GM18951 (cell line): ENCODE results near the gene ATP6V0C.
"Not testable (repeated sequence)": the region's sequence is repeated elsewhere in the genome, so short reads cannot be mapped to it uniquely, and the experiment has no call there.

Source experiments
- POLR2A ChIP-seq: IDR thresholded peaks from 4 replicates; pipeline ENCODE4 v1.6.1; 2011; ENCODE audit warnings: mild to moderate bottlenecking; ENCODE audit not compliant: insufficient read length, insufficient read depth; ENCODE audit errors: extremely low read depth
- in situ Hi-C: fragments of 300-500 bp; cut with MboI; formaldehyde crosslinking; loops from one replicate; pipeline ENCODE4 v1.12.0; 2022; ENCODE audit warnings: low sequenced_read_pairs, mixed read lengths, inconsistent platforms; ENCODE audit not compliant: unreplicated experiment

ATP6V0C gene

GRCh38 chr16:2526135-2526534 is 12.4 kb downstream of the ATP6V0C start:
- no peak for TF ChIP-seq POLR2A
- in situ Hi-C loops = no loop called here

- in situ Hi-C loops = no loop called here
- TF ChIP-seq POLR2A = no peak
Observed at GRCh38 chr16:2527071-2527783, 13.5 kb downstream of the ATP6V0C start.

DNA sequence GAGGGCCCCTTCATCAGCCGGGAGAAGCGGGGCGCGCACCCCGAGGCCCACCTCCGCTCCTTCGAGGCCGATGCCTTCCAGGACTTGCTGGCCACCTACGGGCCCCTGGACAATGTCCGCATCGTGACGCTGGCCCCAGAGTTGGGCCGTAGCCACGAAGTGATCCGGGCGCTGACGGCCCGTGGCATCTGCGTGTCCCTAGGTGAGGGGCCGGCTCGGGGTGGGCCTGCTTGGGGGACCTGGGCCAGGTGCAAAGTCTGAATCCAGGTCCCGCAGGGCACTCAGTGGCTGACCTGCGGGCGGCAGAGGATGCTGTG is 14.0 kb downstream of the ATP6V0C start:
- no peak for TF ChIP-seq POLR2A
- in situ Hi-C loops = no loop called here

DNA sequence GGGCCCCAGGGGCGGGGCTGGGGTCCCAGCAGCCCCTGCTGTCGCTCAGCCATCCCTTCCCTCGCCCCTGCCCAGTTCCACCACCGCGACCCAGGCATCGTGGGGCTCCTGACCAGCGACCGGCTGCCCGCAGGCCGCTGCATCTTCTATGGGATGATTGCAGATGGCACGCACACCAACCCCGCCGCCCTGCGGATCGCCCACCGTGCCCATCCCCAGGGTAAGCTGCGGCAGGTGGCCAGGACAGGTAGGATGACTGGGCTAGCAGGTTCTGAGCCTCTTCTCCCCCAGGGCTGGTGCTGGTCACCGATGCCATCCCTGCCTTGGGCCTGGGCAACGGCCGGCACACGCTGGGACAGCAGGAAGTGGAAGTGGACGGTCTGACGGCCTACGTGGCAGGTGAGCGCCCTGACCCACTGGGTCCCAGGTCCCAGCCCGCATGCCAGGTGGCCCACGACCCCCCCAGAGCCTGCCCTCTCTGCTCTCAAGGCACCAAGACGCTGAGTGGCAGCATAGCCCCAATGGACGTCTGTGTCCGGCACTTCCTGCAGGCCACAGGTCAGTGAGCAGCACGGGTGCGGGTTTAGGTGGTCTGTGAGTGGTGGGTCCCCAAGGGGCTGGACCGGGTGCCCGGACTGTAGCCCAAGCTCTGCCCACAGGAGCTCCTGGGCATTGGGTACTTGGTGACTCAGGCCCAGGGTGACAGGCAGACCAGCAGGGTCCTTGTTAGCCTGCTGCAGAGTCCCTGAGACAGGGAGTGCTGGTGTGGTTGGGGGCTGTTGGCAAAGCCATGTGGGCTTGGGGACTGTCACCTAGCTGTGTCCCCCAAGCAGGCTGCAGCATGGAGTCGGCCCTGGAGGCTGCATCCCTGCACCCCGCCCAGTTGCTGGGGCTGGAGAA is 14.7 kb downstream of the ATP6V0C start:
- in situ Hi-C loops = no loop called here
- TF ChIP-seq POLR2A = no peak

DNA sequence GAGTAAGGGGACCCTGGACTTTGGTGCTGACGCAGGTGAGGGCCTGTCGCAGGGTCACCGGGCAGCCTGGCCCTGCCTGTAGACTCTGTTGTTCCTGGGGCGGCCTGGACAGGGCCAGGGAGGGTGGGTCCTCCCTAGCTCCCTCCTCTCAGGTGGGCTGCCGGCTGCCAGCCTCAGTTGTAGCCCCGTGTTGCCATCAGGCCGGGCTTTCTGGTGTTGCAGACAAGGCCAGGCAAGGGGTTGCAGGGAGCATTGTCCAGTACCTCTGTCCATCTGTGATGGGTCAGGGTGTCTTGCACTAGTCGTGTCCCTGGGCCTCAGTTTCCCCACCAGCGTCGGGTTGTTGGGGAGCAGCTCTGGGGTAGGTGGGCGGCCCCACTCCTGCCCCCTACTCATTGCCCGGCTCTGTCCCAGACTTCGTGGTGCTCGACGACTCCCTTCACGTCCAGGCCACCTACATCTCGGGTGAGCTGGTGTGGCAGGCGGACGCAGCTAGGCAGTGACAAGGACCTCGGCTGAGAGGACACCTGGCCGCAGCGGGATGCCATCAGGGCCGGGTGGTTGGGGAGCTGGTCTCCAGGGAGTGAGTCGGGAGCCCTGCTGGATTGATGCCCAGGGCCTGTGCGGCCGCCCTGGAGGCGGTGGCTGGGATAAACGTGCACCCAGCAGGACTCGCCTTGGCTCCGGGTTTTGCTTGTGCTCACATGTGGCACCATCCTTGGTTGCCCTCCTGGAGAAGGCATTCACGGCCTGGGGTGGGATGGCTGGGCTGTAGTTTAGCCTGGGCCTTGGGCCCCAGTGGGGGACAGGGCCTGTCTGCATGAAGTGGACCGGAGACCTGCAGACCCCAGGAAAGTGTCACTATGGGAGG is 15.5 kb downstream of the ATP6V0C start:
- no peak for TF ChIP-seq POLR2A

DNA sequence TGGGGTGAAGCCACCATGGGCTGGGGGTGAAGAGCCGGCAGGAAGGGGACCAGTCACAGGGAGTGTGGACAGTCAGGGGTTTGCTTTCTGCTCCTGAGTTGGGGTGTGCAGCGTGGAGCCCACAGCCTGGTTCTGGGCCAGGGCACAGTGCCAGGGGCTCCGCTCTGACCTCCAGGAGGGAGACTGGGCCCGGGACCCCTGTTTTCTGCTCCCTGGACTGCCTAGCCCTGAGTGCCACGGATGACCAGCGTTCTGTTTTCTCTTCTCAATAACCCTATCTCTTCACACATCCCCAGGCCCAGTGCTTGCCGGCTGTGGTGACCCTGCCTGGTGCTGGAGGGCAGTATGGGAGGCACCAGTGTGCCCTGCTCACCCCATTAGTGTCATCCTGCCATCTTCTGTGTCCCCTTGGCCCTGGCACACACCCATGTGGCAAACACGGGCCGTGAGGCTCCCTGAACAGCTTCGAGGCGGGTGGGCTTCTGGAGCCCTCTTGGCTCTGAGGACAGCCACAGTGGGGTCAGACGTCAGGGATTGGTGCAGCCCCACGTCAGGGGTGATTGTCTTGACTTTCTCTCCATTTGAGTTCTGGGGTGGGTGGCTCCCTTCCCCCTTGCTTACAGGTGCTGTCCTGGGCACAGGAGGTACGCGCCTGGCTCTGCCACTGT is 16.3 kb downstream of the ATP6V0C start:
- in situ Hi-C loops = no loop called here
- no peak for TF ChIP-seq POLR2A

More for the DNA sequence above, 15.5 kb downstream of the ATP6V0C start:
- in situ Hi-C loops = no loop called here

GRCh38 chr16:2530629-2531318 is 17.0 kb downstream of the ATP6V0C start:
- no peak for TF ChIP-seq POLR2A
- in situ Hi-C loops = no loop called here

- no peak for TF ChIP-seq POLR2A
- in situ Hi-C loops = no loop called here
Observed at GRCh38 chr16:2531371-2531695, 17.6 kb downstream of the ATP6V0C start, which contains the start of gene CEMP1. Gene CEMP1, minus strand, starts transcription at chr16:2531408. Its CDS starts 335 bp downstream, at chr16:2531073.

- in situ Hi-C loops = no loop called here
- peak; percentile 77 for TF ChIP-seq POLR2A
Observed at GRCh38 chr16:2531696-2532493, 18.1 kb downstream of the ATP6V0C start.

DNA sequence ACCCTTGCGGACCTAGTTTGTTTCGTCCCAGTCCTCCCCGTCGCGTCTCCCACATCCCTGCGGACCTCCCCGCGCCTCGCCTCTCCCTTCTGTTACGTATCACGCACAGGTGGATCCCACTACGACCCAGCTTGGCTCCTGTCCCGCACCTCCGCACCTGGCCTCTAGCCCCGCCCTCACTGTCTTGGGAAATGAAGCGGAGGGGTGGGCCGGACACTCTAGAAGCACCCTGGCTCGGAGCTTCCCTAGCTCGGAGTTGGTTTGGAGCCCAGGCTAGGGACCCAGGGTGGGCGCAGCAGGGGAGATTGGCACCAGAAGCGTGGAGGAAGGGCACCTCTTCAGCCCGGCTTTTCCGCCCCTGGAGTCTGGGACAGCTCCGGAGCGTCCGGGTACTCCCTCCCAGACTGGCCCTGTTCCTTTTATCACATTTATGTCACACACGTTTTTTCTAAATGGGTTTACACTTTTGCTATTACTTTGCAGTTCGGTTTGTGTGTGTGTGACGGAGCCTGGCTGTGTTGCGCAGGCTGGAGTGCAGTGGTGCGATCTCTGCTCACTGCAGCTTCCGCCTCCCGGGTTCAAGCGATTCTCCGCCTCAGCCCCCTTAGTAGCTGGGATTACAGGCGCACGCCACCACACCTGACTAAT is 18.9 kb downstream of the ATP6V0C start:
- no peak for TF ChIP-seq POLR2A
- in situ Hi-C loops = no loop called here

DNA sequence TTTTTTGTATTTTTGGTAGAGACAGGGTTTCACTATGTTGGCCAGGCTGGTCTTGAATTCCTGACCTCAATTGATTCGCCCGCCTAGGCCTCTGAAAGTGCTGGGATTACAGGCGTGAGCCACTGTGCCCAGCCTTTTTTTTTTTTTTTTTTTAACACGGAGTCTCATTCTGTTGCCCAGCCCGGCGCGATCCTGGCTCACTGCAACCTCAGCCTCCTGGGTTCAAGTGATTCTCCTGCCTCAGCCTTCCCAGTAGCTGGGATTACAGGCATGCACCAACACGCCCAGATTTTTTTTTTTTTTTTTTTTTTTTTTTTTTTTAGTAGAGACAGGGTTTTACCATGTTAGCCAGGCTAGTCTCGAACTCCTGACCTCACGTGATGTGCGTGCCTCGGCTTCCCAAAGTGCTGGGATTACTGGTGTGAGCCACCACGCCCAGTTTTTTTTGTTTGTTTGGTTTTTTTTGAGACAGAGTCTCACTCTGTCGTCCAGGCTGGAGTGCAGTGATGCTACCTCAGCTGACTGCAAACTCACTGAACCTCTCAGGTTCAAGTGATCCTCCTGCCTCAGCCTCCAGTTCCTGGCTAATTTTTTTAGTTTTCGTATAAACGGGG is 19.5 kb downstream of the ATP6V0C start:
- in situ Hi-C loops = not testable (repeated sequence)
